ENCODE measurements around the gene ZNF850. TPM values are rescaled to one million over a fixed set of nuclear protein-coding genes. Genes with fewer than 3 reads are reported as not detected.

The ZNF850 gene
- total and polyA plus RNA-seq, 9 of the 15 experiments (the other 6 are each of a cell fraction or from before 2014, with no cell fraction given) = 1.2 to 13.0 (median 5.9) TPM

DNA sequence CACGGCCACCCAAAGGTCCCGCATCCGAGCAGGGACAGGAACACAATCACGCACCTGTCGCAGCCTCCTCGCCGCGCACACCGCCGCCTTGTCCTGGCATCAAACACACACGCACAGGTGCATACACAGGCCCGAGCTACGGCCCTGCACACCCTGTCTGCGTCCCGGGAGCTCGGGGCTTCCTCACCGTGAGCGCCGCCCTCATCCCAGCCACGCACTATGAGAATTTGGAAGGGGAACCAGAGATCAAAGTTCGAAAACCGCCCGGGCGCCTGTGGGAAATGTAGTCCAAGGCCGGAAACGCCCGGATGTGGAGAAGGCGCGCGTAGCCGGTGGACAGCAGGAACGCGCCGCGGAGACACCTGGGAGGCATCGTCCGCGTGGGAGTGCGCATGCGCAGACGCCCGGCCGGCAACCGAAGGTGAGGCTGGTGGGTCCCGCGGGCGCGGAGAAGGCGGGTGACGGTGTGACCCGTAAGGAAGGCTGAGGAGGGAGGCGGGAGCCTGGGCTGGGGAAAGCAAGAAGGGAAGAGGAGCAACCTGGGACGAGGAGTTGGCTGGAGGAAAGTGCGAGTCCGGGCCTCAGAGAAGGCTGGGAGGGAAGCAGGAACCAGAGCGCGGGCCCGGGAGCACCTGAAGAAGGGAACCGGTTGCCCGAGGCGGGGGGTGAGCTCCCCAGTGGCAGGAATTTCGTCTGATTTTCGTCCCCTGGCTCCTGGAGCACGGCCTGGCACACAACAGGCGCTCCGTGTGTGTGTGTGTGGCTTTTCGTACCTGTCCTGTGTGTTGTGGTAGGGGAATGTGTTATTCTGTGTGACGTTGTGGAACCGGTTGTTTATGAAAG, 85.2 kb downstream of the ZNF850 start, which contains the start of gene ZNF567 (continued):
- TF ChIP-seq, protein P1, sequence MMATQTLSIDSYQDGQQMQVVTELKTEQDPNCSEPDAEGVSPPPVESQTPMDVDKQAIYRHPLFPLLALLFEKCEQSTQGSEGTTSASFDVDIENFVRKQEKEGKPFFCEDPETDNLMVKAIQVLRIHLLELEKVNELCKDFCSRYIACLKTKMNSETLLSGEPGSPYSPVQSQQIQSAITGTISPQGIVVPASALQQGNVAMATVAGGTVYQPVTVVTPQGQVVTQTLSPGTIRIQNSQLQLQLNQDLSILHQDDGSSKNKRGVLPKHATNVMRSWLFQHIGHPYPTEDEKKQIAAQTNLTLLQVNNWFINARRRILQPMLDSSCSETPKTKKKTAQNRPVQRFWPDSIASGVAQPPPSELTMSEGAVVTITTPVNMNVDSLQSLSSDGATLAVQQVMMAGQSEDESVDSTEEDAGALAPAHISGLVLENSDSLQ (IDR thresholded peaks at IDR 0.05) = no peak
- TF ChIP-seq GABPA (tag; conservative IDR thresholded peaks at IDR 0.05; ENCODE audit: low read depth) = peak; percentile 65
- no peak for TF ChIP-seq ZNF134 (CRISPR knock-in tag; conservative IDR thresholded peaks at IDR 0.05)
- no peak for TF ChIP-seq PURB (CRISPR knock-in tag; IDR thresholded peaks at IDR 0.05; ENCODE audit: low read depth)
- no peak for TF ChIP-seq STAT5B (CRISPR knock-in tag; IDR thresholded peaks at IDR 0.05)
- TF ChIP-seq PHF8 (IDR thresholded peaks at IDR 0.05; ENCODE audit: borderline replicate concordance, low read length) = peak; percentile 84; the same call in 1 of the 2 replicates
- TF ChIP-seq, protein P2, sequence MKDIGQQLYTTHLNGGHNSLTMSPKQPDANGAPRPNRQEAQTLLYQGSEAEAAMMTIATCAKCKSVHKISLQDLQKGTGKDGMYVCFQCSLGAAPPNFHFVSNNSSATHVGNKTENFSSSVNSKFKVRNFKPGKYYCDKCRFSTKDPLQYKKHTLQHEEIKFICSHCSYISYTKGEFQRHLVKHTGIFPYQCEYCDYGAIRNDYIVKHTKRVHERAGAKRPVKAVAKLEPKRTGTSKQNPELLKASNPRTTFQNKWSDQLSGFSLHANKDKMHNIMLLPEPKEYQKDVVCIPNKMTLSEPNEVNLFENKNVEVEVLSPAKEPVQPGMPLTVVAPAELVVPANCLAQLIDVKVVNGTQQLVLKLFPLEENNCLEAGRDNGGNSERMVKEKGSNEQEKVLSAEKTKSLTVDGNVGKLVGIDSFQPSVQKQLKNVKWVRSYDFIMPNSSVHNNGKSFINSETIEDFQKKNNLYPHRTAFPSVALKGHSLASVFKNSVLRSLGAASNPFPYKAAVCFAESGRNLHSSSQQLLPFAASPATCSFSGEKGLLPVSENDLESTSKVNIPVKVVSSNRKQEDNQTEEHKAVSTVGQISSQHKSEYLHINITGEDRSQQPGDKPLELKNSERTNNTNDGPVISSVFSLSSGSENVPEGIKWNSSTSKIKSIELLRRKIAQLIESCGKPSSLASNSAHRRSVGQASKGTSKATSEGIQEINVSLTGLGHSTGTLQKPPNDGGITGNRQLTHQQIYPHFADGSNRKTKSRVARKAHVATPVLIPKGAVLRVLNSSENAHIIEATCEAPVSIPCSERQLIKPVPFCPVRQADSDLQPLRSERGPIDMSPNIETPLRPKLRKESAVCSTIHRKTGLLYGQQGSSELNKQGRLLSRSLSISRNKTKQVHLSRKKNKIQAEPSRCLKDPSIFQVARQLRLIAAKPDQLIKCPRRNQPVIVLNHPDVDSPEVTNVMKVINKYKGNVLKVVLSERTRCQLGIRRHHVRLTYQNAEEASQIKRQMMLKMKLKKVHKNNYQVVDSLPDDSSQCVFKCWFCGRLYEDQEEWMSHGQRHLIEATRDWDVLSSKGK (CRISPR knock-in tag; IDR thresholded peaks at IDR 0.05) = no peak
- TF ChIP-seq ASH1L (IDR thresholded peaks at IDR 0.05; ENCODE audit: borderline replicate concordance, low read depth, partially characterized antibody) = no peak
- TF ChIP-seq, protein P3, sequence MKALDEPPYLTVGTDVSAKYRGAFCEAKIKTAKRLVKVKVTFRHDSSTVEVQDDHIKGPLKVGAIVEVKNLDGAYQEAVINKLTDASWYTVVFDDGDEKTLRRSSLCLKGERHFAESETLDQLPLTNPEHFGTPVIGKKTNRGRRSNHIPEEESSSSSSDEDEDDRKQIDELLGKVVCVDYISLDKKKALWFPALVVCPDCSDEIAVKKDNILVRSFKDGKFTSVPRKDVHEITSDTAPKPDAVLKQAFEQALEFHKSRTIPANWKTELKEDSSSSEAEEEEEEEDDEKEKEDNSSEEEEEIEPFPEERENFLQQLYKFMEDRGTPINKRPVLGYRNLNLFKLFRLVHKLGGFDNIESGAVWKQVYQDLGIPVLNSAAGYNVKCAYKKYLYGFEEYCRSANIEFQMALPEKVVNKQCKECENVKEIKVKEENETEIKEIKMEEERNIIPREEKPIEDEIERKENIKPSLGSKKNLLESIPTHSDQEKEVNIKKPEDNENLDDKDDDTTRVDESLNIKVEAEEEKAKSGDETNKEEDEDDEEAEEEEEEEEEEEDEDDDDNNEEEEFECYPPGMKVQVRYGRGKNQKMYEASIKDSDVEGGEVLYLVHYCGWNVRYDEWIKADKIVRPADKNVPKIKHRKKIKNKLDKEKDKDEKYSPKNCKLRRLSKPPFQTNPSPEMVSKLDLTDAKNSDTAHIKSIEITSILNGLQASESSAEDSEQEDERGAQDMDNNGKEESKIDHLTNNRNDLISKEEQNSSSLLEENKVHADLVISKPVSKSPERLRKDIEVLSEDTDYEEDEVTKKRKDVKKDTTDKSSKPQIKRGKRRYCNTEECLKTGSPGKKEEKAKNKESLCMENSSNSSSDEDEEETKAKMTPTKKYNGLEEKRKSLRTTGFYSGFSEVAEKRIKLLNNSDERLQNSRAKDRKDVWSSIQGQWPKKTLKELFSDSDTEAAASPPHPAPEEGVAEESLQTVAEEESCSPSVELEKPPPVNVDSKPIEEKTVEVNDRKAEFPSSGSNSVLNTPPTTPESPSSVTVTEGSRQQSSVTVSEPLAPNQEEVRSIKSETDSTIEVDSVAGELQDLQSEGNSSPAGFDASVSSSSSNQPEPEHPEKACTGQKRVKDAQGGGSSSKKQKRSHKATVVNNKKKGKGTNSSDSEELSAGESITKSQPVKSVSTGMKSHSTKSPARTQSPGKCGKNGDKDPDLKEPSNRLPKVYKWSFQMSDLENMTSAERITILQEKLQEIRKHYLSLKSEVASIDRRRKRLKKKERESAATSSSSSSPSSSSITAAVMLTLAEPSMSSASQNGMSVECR (CRISPR knock-in tag; IDR thresholded peaks at IDR 0.05) = no peak
- TF ChIP-seq ATF7 (IDR thresholded peaks at IDR 0.05) = peak; percentile 48; the same call in 1 of the 2 replicates
- TF ChIP-seq BCOR (IDR thresholded peaks at IDR 0.05) = no peak
- TF ChIP-seq FOSL1 (tag; conservative IDR thresholded peaks at IDR 0.05) = no peak
- TF ChIP-seq CEBPG (CRISPR knock-in tag; IDR thresholded peaks at IDR 0.05) = no peak
- no peak for TF ChIP-seq CEBPG (tag; conservative IDR thresholded peaks at IDR 0.05 in 1 of 2, IDR thresholded peaks at IDR 0.05 in 1 of 2)
- TF ChIP-seq PRMT5 (CRISPR knock-in tag; IDR thresholded peaks at IDR 0.05) = no peak
- no peak for TF ChIP-seq ZNF507 (tag; conservative IDR thresholded peaks at IDR 0.05)
- no peak for TF ChIP-seq ZC3H8 (IDR thresholded peaks at IDR 0.05)
- no peak for TF ChIP-seq MAFG (tag; conservative IDR thresholded peaks at IDR 0.05)
- TF ChIP-seq ARNT (IDR thresholded peaks at IDR 0.05) = no peak
- TF ChIP-seq ZNF3 (CRISPR knock-in tag; IDR thresholded peaks at IDR 0.05) = no peak

Measured in K562 (cell line).